Colonic mucosa (tissue), 4 donors: Measurements from ENCODE around the gene AMN. TPM values are rescaled to one million over a fixed set of nuclear protein-coding genes. Genes with fewer than 3 reads are reported as not detected.

Experiments used
- DNase-seq: peaks from one replicate; pipeline ENCODE4 v3.0.0-alpha.2; 2020
- H3K27ac ChIP-seq: fragments of 200-600 bp; one replicate; pipeline ENCODE4 v1.8.0; 2021
- H3K27me3 ChIP-seq: fragments of 200-600 bp; one replicate; pipeline ENCODE4 v1.8.0; 2021
- H3K36me3 ChIP-seq: fragments of 200-600 bp; one replicate; pipeline ENCODE4 v1.8.0; 2021
- H3K4me1 ChIP-seq: fragments of 200-600 bp; one replicate; pipeline ENCODE4 v1.8.0; 2021; ENCODE audit warnings: mild to moderate bottlenecking
- H3K4me3 ChIP-seq: fragments of 200-600 bp; one replicate; pipeline ENCODE4 v1.8.0; 2021
- H3K9ac ChIP-seq, 2 donors: one replicate each; pipeline ENCODE4 v1.7.0; 2013; ENCODE audit warnings: control low read depth in 2 of 2, low read depth in 2 of 2, low read length in 2 of 2
- H3K9me3 ChIP-seq: fragments of 200-600 bp; one replicate; pipeline ENCODE4 v1.8.0; 2021
- intact Hi-C: fragments of 100-400 bp; cut with DNase I; formaldehyde crosslinking; loops from one replicate; pipeline ENCODE4 v1.14.1; 2022
- total RNA-seq, 2 donors: library from RNA; stranded (reverse); fragmentation: NEBNext Ultra II Directional in 1 of 2; extraction: Animal tissue kit (Norgen Biotek cat#: 25700) in 1 of 2; gene quantifications; one replicate each; pipeline ENCODE4 v1.2.1, GENCODE V29; 2021
- TF ChIP-seq, protein P1 (sequence below): fragments of 200-600 bp; IDR thresholded peaks from one replicate; pipeline ENCODE4 v1.8.0; 2022; ENCODE audit warnings: antibody characterized with exemption, mild to moderate bottlenecking
- donor health status: healthy.
- donor health status: DM: no; HTN: no; CAD: no.
- donor health status: DM: no; HTN: no; CAD: no.

Gene AMN
- total RNA-seq, 2 donors from 2014 or later = 186 to 239 TPM

DNA sequence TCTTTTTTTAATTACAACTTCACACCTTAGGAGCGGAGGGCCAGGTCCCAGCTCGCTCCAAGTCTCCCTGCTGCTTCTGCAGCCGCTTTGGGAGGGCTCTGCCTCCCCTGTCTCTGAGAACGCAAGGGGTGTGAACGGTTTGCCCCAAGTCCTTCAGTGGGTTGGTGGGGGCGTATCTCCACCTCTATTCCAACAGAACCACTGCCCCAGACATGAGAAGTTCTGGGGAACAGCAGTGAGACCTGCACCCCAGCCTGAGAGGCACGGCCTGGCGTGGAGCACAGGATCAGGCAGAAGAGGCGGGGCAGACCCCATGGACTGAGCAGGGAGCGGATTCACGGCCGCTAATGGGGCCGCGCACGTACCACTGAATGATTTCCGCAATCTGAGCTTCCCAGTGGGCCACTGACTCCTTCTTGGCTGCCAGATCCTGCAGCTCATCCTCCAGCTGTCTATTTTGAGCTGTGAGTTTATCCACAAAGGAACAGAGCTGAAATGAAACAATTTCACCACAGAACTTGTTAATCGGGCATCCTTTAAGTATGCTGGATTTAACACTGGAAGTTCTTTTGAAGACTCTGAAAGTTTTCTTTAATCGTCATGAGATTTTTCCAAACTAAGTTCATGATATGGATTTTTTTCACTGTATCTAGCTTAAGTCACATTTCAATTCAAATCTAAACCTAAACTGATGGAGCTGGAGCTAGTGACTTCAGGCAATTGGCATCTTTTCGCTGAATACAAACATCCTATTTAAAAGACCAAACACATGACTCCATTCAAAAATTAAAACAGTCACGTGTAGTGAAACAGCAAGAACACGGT, 44.4 kb downstream of the AMN start:
- H3K9me3 ChIP-seq = no peaks in the 10 kb centered on the region
- H3K4me3 ChIP-seq = no peak overlapping the region
- TF ChIP-seq, protein P1, sequence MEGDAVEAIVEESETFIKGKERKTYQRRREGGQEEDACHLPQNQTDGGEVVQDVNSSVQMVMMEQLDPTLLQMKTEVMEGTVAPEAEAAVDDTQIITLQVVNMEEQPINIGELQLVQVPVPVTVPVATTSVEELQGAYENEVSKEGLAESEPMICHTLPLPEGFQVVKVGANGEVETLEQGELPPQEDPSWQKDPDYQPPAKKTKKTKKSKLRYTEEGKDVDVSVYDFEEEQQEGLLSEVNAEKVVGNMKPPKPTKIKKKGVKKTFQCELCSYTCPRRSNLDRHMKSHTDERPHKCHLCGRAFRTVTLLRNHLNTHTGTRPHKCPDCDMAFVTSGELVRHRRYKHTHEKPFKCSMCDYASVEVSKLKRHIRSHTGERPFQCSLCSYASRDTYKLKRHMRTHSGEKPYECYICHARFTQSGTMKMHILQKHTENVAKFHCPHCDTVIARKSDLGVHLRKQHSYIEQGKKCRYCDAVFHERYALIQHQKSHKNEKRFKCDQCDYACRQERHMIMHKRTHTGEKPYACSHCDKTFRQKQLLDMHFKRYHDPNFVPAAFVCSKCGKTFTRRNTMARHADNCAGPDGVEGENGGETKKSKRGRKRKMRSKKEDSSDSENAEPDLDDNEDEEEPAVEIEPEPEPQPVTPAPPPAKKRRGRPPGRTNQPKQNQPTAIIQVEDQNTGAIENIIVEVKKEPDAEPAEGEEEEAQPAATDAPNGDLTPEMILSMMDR = no peak
- no peaks in the 10 kb centered on the region for H3K4me1 ChIP-seq
- intact Hi-C loops = no loop called here
- peaks cover 19% of the 10 kb centered on the region for H3K36me3 ChIP-seq
- H3K9ac ChIP-seq = no peak overlapping the region
- H3K27me3 ChIP-seq = no peaks in the 10 kb centered on the region
- no peak for DNase-seq
- H3K27ac ChIP-seq = no peak overlapping the region

- DNase-seq = no peak
- peaks cover 20% of the 10 kb centered on the region for H3K36me3 ChIP-seq
- no peak overlapping the region for H3K9ac ChIP-seq
- no peak overlapping the region for H3K27ac ChIP-seq
- H3K27me3 ChIP-seq = no peaks in the 10 kb centered on the region
- no peak overlapping the region for H3K4me3 ChIP-seq
- no peaks in the 10 kb centered on the region for H3K9me3 ChIP-seq
- TF ChIP-seq, protein P1 = no peak
- H3K4me1 ChIP-seq = no peaks in the 10 kb centered on the region
- intact Hi-C loops = no loop called here
Observed at GRCh38 chr14:102967506-102967795, 45.0 kb downstream of the AMN start.

- no peak overlapping the region for H3K4me3 ChIP-seq
- H3K4me1 ChIP-seq = no peaks in the 10 kb centered on the region
- H3K9me3 ChIP-seq = no peaks in the 10 kb centered on the region
- no peak overlapping the region for H3K27ac ChIP-seq
- H3K36me3 ChIP-seq = peaks cover 20% of the 10 kb centered on the region
- intact Hi-C loops = no loop called here
- no peak overlapping the region for H3K9ac ChIP-seq
- TF ChIP-seq, protein P1 = no peak
- no peaks in the 10 kb centered on the region for H3K27me3 ChIP-seq
- no peak for DNase-seq
Observed at GRCh38 chr14:102968306-102968705, 45.8 kb downstream of the AMN start.

DNA sequence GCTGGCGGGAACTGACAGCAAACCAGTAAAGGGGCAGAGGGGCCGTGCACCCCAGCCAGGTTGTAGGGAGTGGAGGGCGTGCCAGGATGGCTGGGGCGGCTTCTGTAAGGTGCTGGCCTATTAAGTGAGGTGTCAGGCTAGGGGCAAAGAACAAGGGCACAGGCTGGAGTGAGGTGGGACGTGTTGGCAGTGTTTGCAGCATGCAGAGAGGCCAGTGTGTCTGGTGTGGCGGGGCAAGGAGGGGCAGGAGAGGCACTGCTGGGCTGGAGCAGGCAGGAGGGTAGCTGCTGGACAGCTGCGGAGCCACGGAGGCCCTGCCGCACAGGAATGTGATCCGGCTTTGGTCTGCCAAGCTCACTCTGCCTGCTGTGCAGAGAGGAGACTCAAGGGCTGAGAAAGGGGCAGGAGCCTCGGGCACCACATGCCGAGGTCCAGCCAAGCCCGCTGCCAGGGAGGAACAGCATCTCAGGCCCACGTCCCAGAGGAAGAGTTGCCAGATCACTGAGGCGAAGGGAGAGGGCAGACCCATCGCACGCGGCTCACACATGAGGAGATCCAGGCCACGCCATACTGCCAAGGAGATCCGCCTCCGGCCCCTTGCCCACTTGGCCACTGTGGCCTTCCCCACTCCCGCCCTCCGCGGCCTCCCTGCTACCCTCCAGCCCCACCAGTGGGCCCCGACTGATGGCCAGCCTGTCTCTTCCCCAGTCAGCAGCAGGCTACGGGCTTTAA, 46.8 kb downstream of the AMN start:
- no peaks in the 10 kb centered on the region for H3K9me3 ChIP-seq
- no peak overlapping the region for H3K9ac ChIP-seq
- no peak for DNase-seq
- H3K36me3 ChIP-seq = peaks cover 14% of the 10 kb centered on the region
- no peak overlapping the region for H3K4me3 ChIP-seq
- no peaks in the 10 kb centered on the region for H3K27me3 ChIP-seq
- H3K4me1 ChIP-seq = no peaks in the 10 kb centered on the region
- H3K27ac ChIP-seq = no peak overlapping the region
- intact Hi-C loops = no loop called here
- TF ChIP-seq, protein P1 = no peak

DNA sequence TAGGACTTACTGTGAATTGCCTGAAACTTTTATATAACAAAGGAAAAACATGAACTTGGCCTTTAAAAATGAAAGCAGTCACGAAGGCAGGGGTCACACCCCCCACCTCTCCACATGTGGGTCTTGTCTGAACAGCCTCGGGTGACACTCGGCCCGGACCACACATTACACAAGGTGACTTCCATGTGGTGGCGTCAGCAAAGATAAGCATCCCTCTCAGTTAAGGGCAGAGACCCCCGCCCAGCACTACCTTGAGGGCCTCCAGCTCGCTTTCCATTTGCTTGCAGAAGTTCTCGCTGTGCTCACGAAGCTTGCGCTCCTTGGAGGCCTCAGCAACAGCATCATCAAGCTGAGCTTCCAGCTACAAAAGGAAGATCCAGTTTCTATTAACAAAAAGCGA, 47.4 kb downstream of the AMN start:
- Histone ChIP-seq H3K9me3 (no peaks in the 10 kb centered on the region), H3K9ac (no peak overlapping the region), H3K36me3 (peaks cover 12% of the 10 kb centered on the region), H3K27me3 (no peaks in the 10 kb centered on the region), H3K27ac (no peak overlapping the region), H3K4me3 (no peak overlapping the region), H3K4me1 (no peaks in the 10 kb centered on the region)
- TF ChIP-seq, protein P1 = no peak
- intact Hi-C loops = no loop called here
- DNase-seq = no peak
